ENCODE results near the gene PRR4.

PRR4 gene

GRCh38 chr12:10849425-10849878 is at the start of gene PRR4:
Gene PRR4 (minus strand): TSS chr12:10849475. CDS start chr12:10849437, 38 bp downstream.
- DNase-seq = no peak

- no peak for DNase-seq
Observed at GRCh38 chr12:10896854-10897253, 47.6 kb upstream of the PRR4 start.

DNA sequence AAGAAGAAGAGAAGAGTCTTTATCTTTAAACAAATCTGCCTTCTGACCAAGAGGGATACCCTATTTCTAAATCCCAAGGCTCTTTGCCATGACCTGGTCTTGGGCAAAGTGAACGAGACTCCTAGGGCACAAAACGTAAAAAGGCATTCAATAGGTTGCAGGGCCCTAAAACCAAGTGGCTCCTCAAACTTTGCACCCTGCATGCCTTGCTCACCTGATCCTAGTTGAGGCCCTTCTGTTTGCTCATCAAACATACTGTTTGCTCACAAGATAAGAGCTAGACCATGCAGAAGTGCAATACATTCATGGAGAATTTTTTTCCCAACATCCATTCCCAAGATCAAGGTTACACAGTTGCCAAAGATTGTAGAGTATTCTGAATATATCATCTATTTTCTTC is 42.7 kb upstream of the PRR4 start:
- DNase-seq = no peak

DNA sequence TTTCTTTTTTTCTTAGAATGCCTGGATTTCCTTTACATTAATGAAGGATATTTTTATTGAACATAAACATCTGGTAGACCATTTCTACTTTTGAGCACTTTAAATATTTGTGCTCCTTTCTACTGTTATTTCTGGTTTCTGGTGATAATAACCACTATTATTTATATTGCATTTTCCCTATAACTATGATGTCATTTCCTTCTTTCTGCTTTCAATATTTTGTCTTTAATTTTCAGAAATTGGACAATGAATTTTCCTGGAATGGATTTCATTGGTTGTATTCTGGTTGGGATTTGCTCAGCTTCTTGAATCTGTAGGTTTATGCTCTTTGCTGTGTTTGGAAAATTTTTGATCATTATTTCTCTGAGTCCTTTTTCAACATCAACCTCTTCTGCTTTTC is 40.0 kb upstream of the PRR4 start:
- no peak for DNase-seq

DNA sequence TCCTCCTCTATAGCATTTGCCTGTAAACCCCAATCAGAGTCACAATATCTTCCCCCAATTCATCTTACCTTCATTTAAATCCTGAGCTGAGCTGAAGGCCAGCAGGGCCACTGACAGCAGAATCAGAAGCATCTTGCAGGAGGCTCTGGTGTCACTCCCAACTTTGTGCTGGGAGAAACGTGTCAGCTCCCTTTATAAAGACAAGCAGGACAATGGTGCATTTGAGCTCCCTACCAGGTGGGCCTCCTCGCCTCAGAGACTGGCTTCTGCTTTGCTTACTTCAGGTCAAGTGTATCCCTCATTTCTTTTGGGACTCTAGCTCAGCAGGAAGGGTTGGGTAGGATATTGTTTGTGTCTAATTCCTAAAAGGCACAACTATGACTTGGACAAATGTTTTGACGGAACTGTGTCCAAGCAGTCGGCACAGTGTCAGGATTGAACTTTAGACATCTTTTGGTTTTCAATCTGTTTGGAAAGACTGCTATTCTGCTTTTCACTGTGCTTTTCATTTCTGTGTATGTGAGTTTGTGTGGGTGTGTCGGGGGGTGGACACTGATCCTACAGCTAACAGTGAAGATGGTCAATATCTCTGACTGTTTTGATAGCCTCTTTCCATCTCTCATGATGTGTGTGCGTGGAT is 34.9 kb upstream of the PRR4 start, which contains the start of gene PRH1:
PRH1 (minus strand) TSS at position 170 of the 640 bp plus-strand sequence; CDS start at position 132, 38 bp downstream.
- DNase-seq = no peak

- no peak for DNase-seq
Observed at GRCh38 chr12:10873378-10873777, 24.1 kb upstream of the PRR4 start.

- no peak for DNase-seq
Observed at GRCh38 chr12:10867381-10867780, 18.1 kb upstream of the PRR4 start.

DNA sequence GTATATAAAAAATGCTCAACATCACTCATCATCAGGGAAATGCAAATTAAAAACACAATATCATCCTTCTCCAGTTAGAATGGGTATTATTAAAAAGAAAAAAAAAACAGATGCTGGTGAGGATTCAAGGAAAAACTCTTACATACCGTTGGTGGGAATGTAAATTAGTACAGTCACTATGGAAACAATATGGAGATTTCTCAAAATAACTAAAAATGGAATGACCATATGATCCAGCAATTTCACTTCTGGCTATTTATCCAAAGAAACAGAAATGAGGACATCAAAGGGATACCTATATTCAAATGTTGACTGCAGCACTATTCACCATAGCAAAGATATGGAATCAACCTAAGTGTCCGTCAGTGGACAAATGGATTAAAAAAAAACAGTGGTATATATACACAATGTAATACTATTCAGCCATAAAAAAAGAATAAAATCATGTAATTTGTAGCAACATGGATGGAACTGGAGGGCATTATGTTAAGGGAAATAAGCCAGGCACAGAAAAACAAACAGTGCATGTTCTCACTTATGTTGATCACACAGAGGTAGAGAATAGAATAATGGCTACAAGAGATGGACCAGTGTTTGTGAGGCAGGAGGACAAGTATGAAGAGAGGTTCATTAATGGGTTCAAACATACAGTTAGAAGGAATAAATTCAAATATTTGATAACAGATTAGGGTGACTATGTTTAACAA is 14.4 kb upstream of the PRR4 start:
- DNase-seq = no peak

- no peak for DNase-seq
Observed at GRCh38 chr12:10861366-10861765, 12.1 kb upstream of the PRR4 start.

DNA sequence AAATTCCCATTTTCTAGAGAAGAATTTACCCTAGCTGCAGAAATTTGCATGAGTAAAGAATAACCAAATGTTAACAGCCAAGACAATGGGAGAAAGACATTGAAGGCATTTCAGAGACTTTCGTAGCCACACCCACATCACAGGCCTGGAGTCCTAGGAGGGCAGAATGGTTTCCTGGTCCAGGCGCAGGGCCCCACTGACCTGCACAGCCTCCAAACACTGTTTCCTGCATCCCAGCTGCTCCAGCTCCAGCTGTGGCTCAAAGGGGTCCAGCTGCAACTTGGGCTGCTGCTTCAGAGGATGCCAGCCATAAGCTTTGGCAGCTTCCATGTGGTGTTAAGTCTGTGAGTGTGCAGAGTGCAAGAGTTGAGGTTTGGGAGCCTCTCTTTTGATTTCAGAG is 6.5 kb upstream of the PRR4 start:
- DNase-seq = no peak

DNA sequence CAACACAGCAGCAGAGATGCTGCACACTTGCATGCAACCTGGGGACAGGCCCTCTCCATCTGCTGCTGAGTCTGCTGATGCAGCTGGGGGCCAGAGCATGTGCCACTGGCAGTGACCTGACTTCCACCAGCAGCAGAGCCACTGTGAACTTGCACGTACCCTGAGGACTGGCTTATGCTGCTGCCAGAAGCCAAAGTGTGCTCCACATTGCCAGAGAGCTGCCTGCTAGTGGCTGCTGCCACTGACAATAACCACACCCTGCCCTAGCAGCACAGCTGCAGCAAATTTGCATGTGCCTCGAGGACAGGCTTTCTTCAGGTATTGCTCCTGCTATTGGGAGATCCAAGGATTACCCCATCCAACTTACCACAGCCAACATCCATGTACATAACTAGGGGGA is 4.5 kb upstream of the PRR4 start:
- no peak for DNase-seq

- no peak for DNase-seq
Observed at GRCh38 chr12:10851243-10851858, 2.1 kb upstream of the PRR4 start.

DNA sequence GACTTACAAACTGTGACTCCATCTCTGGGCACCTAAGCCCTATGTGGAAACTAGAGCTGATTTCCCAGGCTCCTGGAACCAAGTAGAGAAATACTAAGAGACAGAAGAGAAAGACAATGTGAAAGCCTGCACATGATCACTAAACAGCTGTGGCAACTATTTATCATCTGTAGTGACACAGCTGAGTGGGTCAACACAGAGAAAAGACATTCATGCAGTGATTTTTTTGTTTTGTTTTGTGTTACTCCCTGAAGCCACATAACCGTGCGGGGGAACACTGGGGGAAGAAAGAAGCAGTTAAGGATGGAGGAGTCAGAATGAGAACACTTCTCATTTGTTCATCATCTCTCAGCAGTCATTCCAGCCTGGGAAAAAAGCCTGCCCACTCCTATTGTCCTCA is 1.5 kb downstream of the PRR4 start:
- no peak for DNase-seq

DNA sequence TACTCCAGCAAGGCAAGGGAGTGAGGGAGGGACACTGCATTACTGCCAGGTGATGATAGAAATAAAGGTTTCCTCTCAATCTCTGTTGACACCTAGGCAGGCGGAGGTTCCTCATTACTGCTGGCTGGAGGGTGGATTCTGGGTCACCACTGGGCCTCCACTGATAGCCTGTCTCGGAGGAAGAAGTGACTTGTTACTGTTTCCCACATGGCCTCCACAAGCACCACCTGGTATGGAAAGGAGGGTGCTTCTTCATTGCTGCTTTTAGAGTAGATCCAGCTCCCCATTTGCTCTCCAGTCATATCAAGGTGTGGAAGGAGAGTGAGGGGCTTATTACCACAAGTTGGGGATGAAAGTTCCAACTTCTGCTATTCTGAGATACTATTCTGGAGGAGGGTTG is 6.4 kb downstream of the PRR4 start:
- no peak for DNase-seq

- DNase-seq = no peak
Observed at GRCh38 chr12:10838461-10838860, 10.8 kb downstream of the PRR4 start.

GRCh38 chr12:10829994-10830393 is 19.3 kb downstream of the PRR4 start:
- DNase-seq = no peak

DNA sequence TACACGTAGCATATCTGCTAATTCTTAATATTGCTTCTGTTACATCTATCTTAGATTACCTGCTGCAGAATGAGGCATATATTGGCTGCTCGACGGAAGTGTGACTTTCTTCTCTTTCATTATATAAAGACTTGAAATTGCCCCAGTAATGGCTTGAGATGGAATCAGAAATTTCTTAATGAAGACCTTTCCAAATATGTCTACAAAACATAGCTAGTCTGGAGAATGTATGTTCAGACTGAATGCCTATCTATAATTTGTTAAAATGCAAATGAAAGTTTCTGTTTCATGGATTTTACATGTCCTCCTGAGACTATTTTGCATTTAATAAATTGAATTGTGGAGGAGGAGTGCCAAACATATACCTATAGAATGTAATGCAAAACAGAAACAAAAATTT is 23.0 kb downstream of the PRR4 start, which contains the start of gene TAS2R10:
TAS2R10 (minus strand) TSS at position 101 of the 400 bp plus-strand sequence; CDS start at position 12, 89 bp downstream.
- no peak for DNase-seq

- DNase-seq = no peak
Observed at GRCh38 chr12:10824957-10825356, 24.3 kb downstream of the PRR4 start.

- DNase-seq = no peak
Observed at GRCh38 chr12:10811883-10812536, 37.3 kb downstream of the PRR4 start.

- DNase-seq = no peak
Observed at GRCh38 chr12:10810068-10810467, 39.2 kb downstream of the PRR4 start, which contains the start of gene TAS2R9. Gene TAS2R9 (minus strand): TSS chr12:10810168. CDS start chr12:10810075, 93 bp downstream.

GRCh38 chr12:10807186-10807585 is 42.1 kb downstream of the PRR4 start, which contains the start of gene TAS2R8:
Gene TAS2R8 (minus strand): TSS chr12:10807286. CDS start chr12:10806980, 306 bp downstream.
- DNase-seq = no peak

GRCh38 chr12:10802587-10802986 is 46.7 kb downstream of the PRR4 start, which contains the start of gene TAS2R7:
Gene TAS2R7 (minus strand): TSS chr12:10802627. CDS start chr12:10802570, 57 bp downstream.
- no peak for DNase-seq

DNA sequence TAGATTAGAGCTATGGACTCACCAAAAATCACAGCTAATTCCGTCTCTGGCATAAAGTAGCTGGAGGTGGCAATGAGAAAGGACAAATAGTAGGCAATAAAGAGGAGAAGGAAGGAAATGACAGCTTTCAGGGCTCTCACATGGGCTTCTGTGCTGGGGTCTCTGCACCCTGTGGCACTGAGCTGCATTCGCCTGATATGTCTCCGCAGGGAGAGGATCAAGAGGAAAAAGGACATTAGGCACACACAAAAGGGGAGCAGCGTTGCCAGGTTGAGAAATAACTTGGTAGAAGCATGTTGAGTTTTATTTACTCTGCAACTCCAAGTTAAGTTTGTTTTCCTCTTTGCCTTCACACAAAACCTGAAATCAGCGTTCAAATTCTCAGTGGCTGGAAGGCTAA is 47.5 kb downstream of the PRR4 start:
- DNase-seq = no peak

Measured in activated CD4-positive, alpha-beta T cell treated with anti-CD3 and anti-CD28 coated beads for 48 hours (primary cell).